ENCODE measurements around the gene B3GALT2.

GRCh38 chr1:193222056-193222615, 35.7 kb upstream of the B3GALT2 start:
- TF ChIP-seq EZH2 (IDR thresholded peaks at IDR 0.05; ENCODE audit: insufficient read depth, poor library complexity, severe bottlenecking) (no peak), EZH2phosphoT487 (IDR thresholded peaks at IDR 0.05; ENCODE audit: insufficient read depth, low read depth) (no peak)

Measured in GM23248 (cell line).